CD4-positive, alpha-beta T cell treated with Interleukin-1 beta for 1 hour (primary cell): ENCODE results near the gene PANX1.
"Not testable (repeated sequence)": the region's sequence is repeated elsewhere in the genome, so short reads cannot be mapped to it uniquely, and the experiment has no call there.

ENCODE experiments used
- DNase-seq, 2 donors: peaks; one replicate each; pipeline ENCODE4 v3.0.0-alpha.2; 2020 to 2022

The PANX1 gene

GRCh38 chr11:94128746-94129511 lies at the start of gene PANX1:
Gene PANX1 (plus strand): TSS chr11:94128841. CDS start chr11:94129313, 472 bp downstream.
- DNase-seq: peak; percentile 70 to 72

GRCh38 chr11:94084164-94084563 lies 44.5 kb upstream of the PANX1 start:
- no peak for DNase-seq

GRCh38 chr11:94088906-94089305 lies 39.7 kb upstream of the PANX1 start:
- no peak for DNase-seq

- no peak for DNase-seq
Measured at GRCh38 chr11:94089341-94089740, 39.3 kb upstream of the PANX1 start.

GRCh38 chr11:94090401-94090800 lies 38.2 kb upstream of the PANX1 start:
- DNase-seq: no peak

- DNase-seq: no peak
Measured at GRCh38 chr11:94091091-94091490, 37.5 kb upstream of the PANX1 start.

GRCh38 chr11:94100253-94100652 lies 28.4 kb upstream of the PANX1 start:
- DNase-seq: no peak

- DNase-seq: no peak
Measured at GRCh38 chr11:94103471-94103870, 25.2 kb upstream of the PANX1 start.

- DNase-seq: no peak
Measured at GRCh38 chr11:94104734-94105133, 23.9 kb upstream of the PANX1 start.

GRCh38 chr11:94106716-94107115 lies 21.9 kb upstream of the PANX1 start:
- DNase-seq: no peak

GRCh38 chr11:94107363-94107762 lies 21.3 kb upstream of the PANX1 start:
- DNase-seq: no peak

GRCh38 chr11:94111241-94111640 lies 17.4 kb upstream of the PANX1 start:
- DNase-seq: no peak

GRCh38 chr11:94111660-94112059 lies 17.0 kb upstream of the PANX1 start:
- no peak for DNase-seq

GRCh38 chr11:94112206-94112953 lies 16.3 kb upstream of the PANX1 start:
- DNase-seq: no peak

GRCh38 chr11:94117197-94117574 lies 11.5 kb upstream of the PANX1 start:
- DNase-seq: no peak

- no peak for DNase-seq
Measured at GRCh38 chr11:94117871-94118270, 10.8 kb upstream of the PANX1 start.

- DNase-seq: not testable (repeated sequence)
Measured at GRCh38 chr11:94119676-94120075, 9.0 kb upstream of the PANX1 start.

- DNase-seq: not testable (repeated sequence)
Measured at GRCh38 chr11:94120516-94120915, 8.1 kb upstream of the PANX1 start.

- DNase-seq: no peak
Measured at GRCh38 chr11:94120946-94121345, 7.7 kb upstream of the PANX1 start.

- peak in 1 of 2 donors; percentile 7 for DNase-seq
Measured at GRCh38 chr11:94125407-94126115, 3.1 kb upstream of the PANX1 start.

GRCh38 chr11:94127638-94128037 lies 1.0 kb upstream of the PANX1 start:
- no peak for DNase-seq

GRCh38 chr11:94128291-94128745 lies 323 bp upstream of the PANX1 start:
- DNase-seq: no peak

- DNase-seq: peak in 1 of 2 donors; percentile 22
Measured at GRCh38 chr11:94129512-94130297, 1.1 kb downstream of the PANX1 start.
